NCI-H146 treated with DMSO at 0.1 percent for 48 hours (cell line): ENCODE data around the gene TMCC2.

Source experiments
- DNase-seq: peaks from one replicate; lab custom pipeline; 2025; ENCODE audit not compliant: unreplicated experiment; lab: John Stamatoyannopoulos, UW

TMCC2 gene

DNA sequence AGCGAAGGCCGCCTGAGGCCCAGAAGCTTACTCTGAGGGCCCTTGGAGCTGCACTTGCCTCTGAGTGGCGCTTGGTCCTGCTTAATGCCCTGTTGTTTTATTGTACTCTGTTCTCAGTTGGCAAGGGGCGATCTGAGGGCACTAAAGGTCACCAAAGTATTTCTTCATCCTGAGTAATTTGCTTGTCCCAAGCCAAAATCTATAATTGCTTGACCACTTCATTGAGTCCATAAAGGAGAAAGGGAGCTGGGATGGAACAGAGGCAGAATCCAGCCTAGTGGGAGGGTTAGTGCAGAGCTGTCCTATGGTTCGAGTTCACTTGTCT lies 94.2 kb downstream of the TMCC2 start:
- no peak for DNase-seq
